Renal pelvis (tissue), 12 donors: Measurements from ENCODE around the gene MCL1. TPM values are rescaled to one million over a fixed set of nuclear protein-coding genes. Genes with fewer than 3 reads are reported as not detected.
"Not testable (repeated sequence)": the region's sequence is repeated elsewhere in the genome, so short reads cannot be mapped to it uniquely, and the experiment has no call there.

Experiments
- DNase-seq: peaks from one replicate; pipeline ENCODE4 v3.0.0-alpha.2; 2013
- long read RNA-seq, 16 experiments: transcript quantifications; one replicate each; lab custom pipeline, GENCODE V29; 2026
- polyA plus RNA-seq, 3 donors: library from polyadenylated mRNA; unstranded; fragments of 120-200 nt; gene quantifications; one replicate each; pipeline ENCODE4 v1.2.1, GENCODE V29; 2013; ENCODE audit not compliant: insufficient read length in 3 of 3

MCL1 gene
- 100 to 1,000 TPM; 149 to 153 (median 150) TPM for polyA plus RNA-seq
- long read RNA-seq, donor 1, transcript MCL1-202 (3 exons, 3,932 nt) = major isoform, 25 of 26 reads
- long read RNA-seq, donor 1, partial matches to known transcripts = 0 of 26 reads
- long read RNA-seq, donor 1, other reads (novel, unspliced or antisense) = 0 of 26 reads
- long read RNA-seq, donor 2, transcript MCL1-202 (3 exons, 3,932 nt) = major isoform, 22 of 28 reads
- long read RNA-seq, donor 2, partial matches to known transcripts = 0 of 28 reads
- long read RNA-seq, donor 2, other reads (novel, unspliced or antisense) = 0 of 28 reads
- long read RNA-seq, donor 3, transcript MCL1-202 (3 exons, 3,932 nt) = major isoform, 27 of 29 reads
- long read RNA-seq, donor 3, partial matches to known transcripts = 0 of 29 reads
- long read RNA-seq, donor 3, other reads (novel, unspliced or antisense) = 0 of 29 reads
- long read RNA-seq, donor 4, transcript MCL1-202 (3 exons, 3,932 nt) = major isoform, 28 of 31 reads
- long read RNA-seq, donor 4, partial matches to known transcripts = 0 of 31 reads
- long read RNA-seq, donor 4, other reads (novel, unspliced or antisense) = 0 of 31 reads
- long read RNA-seq, donor 5, transcript MCL1-202 (3 exons, 3,932 nt) = major isoform, 18 of 48 reads
- long read RNA-seq, donor 5, partial matches to known transcripts = 28 of 48 reads
- long read RNA-seq, donor 5, other reads (novel, unspliced or antisense) = 0 of 48 reads
- long read RNA-seq, donor 6, transcript MCL1-202 (3 exons, 3,932 nt) = major isoform, 17 of 21 reads
- long read RNA-seq, donor 6, partial matches to known transcripts = 0 of 21 reads
- long read RNA-seq, donor 6, other reads (novel, unspliced or antisense) = 0 of 21 reads
- long read RNA-seq, donor 7, transcript MCL1-202 (3 exons, 3,932 nt) = major isoform, 35 of 86 reads
- long read RNA-seq, donor 7, partial matches to known transcripts = 47 of 86 reads
- long read RNA-seq, donor 7, other reads (novel, unspliced or antisense) = 0 of 86 reads
- long read RNA-seq, donor 8, transcript MCL1-203 (2 exons, 1,099 nt) = minor isoform, 5 of 35 reads
- long read RNA-seq, donor 8, transcript MCL1-202 (3 exons, 3,932 nt) = major isoform, 28 of 35 reads
- long read RNA-seq, donor 8, partial matches to known transcripts = 0 of 35 reads
- long read RNA-seq, donor 8, other reads (novel, unspliced or antisense) = 0 of 35 reads
- long read RNA-seq, donor 9, transcript MCL1-202 (3 exons, 3,932 nt) = major isoform, 35 of 45 reads
- long read RNA-seq, donor 9, partial matches to known transcripts = 6 of 45 reads
- long read RNA-seq, donor 9, other reads (novel, unspliced or antisense) = 0 of 45 reads
- long read RNA-seq, donor 10, transcript MCL1-202 (3 exons, 3,932 nt) = major isoform, 14 of 15 reads
- long read RNA-seq, donor 10, partial matches to known transcripts = 0 of 15 reads
- long read RNA-seq, donor 10, other reads (novel, unspliced or antisense) = 0 of 15 reads
- long read RNA-seq, donor 11, transcript MCL1-202 (3 exons, 3,932 nt) = major isoform, 21 of 23 reads
- long read RNA-seq, donor 11, partial matches to known transcripts = 0 of 23 reads
- long read RNA-seq, donor 11, other reads (novel, unspliced or antisense) = 0 of 23 reads
- long read RNA-seq, donor 12, transcript MCL1-202 (3 exons, 3,932 nt) = major isoform, 29 of 32 reads
- long read RNA-seq, donor 12, partial matches to known transcripts = 0 of 32 reads
- long read RNA-seq, donor 12, other reads (novel, unspliced or antisense) = 0 of 32 reads
- long read RNA-seq, donor 13, transcript MCL1-202 (3 exons, 3,932 nt) = major isoform, 17 of 22 reads
- long read RNA-seq, donor 13, partial matches to known transcripts = 0 of 22 reads
- long read RNA-seq, donor 13, other reads (novel, unspliced or antisense) = 0 of 22 reads
- long read RNA-seq, donor 14 = 0 reads
- long read RNA-seq, donor 15, transcript MCL1-203 (2 exons, 1,099 nt) = minor isoform, 7 of 42 reads
- long read RNA-seq, donor 15, transcript MCL1-202 (3 exons, 3,932 nt) = major isoform, 35 of 42 reads
- long read RNA-seq, donor 15, partial matches to known transcripts = 0 of 42 reads
- long read RNA-seq, donor 15, other reads (novel, unspliced or antisense) = 0 of 42 reads
- long read RNA-seq, donor 16, transcript MCL1-202 (3 exons, 3,932 nt) = major isoform, 38 of 41 reads
- long read RNA-seq, donor 16, partial matches to known transcripts = 0 of 41 reads
- long read RNA-seq, donor 16, other reads (novel, unspliced or antisense) = 0 of 41 reads

DNA sequence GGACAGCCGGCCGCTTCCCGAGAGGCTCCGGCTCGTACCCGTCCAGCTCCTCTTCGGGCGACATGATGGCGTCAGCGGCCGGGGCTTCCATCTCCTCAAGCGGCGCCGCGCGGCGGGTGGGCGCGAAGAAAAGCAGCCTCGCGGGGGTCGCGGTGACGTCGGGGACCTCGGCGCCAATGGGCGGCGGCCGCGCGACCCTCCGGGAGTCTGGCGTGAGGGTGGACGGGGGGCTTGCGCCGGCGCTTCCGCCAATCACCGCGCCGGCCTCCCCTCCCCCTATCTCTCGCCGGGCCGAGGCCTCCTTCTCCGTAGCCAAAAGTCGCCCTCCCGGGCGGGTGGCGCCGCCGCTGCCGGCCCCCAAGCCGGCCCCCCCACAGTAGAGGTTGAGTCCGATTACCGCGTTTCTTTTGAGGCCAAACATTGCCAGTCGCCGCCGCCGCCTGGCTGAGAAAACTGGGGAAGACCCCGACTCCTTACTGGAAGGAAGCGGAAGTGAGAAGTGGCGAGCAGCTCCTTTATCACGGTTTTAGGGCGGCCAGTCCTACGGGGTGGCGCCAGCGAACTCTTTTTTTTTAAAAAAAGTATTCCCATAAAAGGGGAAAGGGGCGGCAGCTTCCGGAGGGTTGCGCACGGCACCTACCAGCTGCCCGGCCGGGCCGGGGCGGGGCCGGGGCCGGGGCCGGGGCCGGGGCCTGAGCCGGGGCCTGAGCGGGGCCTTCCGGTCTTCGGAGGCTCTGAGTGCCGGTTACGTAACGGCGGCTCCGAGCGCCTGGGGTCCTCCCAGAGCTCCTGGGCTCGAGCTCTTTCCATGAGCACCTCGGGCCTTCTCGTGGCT, at the start of gene MCL1:
Gene MCL1, minus strand, starts transcription at position 501 of the 835 bp plus-strand sequence. Its CDS starts 80 bp downstream, at position 421.
- DNase-seq = peak; percentile 96

DNA sequence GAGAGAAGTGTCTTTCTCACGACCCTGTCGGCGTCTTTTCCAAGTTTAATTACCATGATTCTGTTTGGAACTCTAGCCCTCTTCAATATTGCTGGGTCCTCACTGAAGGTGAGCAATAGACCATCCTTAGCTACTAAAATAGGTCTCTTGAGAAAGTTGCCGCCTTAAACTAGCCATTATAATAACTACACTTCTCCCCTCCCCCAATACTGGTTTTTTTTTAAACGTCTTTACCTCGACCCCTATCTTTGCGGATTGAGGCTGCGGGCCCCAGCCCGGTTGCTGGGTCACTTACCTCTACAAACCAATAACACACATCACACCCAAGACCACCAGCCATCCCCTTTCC, 49.3 kb upstream of the MCL1 start:
- no peak for DNase-seq

DNA sequence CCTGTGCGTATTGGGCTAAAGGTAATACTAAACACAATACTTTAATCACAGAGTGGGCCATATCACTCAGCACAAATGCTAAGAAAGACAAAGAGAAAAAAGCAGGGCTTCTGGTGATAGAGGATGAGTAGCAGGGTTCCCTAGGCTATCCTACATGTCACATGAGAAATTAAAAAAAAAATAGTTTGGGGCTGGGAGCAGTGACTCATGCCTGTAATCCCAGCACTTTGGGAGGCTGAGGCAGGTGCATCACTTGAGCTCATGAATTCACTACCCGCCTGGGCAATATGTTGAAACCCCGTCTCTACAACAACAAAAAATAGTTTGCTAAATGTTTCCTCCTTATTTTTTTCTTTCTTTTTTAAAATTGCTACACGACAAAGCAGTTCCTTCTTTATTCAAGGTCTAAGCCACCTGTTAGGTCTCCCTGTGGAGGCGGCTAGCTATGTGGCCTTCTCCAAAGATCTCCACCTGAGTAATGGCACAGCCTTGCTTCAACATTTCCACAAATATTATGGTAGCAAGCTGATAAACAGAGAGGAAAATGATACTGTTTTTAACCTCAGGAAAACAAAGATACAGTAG, 48.5 kb upstream of the MCL1 start:
- no peak for DNase-seq

DNA sequence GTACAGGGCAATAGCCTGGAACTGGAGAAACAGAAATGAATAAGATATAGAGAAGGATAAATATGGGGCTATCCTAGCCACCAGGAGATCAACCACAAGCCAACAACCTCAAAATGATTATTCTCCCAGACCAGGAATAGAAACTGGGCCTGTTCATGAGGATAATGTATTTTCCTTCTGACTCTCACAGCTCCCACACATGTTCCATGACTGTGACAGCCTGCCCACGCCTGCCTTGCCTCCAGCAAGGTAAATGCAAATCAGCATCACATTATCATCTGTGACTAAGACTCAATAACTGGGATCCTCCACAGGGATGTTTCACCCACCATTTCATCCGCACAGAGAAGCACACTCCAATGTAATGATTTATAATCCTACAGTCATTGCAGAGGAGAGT, 46.7 kb upstream of the MCL1 start:
- DNase-seq = no peak

DNA sequence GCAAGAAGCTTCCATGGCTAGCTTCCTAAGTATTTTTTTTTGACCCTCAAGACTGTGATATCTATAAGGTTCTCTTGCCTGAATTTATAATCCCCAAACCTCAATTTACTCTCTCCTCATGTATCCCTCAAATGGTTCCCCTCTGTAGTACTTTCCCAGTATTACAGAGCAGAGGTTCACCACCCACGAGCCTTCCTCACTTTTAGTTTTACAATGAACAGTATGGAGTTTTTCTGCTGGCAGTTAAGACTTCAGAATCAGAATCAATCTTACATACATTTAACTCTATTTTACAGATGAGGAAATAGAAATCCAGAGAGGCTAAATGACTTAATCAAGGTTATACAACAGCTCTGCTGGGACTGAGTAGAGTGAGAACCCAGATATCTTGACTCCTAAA, 45.1 kb upstream of the MCL1 start:
- not testable (repeated sequence) for DNase-seq

DNA sequence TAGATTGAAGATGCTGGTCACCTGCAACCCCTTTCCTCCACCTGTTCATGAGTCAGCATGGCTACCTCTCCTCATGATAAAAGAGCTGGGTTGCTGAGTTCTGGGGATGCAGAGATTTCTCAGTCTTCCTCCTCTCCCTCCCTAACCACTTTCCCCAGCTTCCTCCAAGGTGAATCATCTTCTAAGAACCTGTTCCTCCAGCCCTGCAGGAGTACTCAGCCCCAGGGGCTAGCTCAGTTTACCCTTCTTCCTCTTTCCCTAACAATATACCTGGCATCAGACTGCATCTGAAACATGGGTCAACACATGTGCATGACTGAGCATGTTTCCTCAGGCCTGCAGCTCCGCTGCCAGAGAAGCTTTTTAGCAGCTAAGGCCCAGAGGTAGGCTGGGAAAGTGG, 44.7 kb upstream of the MCL1 start:
- not testable (repeated sequence) for DNase-seq

DNA sequence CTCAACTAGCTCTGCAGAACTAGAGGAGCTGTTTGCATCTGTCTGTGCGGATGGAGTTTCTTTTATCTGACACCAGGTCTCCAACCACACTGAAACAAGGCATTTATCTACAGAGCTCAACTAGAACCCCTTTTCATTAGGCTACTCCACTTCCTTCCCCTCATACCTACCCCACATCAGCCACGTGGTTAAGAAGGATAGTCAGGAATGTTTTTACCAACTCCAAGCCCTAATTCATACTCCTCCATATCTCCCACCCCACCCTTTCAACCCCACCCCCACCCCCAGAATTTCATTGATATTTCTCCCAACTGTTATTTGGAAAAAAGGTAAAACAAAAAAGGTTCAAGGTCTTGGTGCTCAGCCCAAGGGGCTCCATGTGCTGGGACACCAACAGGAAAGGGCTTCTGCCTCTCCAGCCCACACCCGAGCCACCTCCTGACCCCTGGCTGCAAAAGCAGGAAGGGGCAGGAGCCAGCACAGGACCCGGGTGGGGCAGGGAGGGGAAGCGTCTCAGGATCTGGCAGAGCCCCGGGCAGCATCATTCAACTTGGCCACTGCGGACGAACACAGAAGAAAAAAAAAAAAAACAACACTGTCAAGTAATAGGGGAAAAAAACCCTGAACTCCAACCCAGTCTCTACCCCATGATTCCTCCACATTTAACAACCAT, 43.0 kb upstream of the MCL1 start:
- DNase-seq = no peak

DNA sequence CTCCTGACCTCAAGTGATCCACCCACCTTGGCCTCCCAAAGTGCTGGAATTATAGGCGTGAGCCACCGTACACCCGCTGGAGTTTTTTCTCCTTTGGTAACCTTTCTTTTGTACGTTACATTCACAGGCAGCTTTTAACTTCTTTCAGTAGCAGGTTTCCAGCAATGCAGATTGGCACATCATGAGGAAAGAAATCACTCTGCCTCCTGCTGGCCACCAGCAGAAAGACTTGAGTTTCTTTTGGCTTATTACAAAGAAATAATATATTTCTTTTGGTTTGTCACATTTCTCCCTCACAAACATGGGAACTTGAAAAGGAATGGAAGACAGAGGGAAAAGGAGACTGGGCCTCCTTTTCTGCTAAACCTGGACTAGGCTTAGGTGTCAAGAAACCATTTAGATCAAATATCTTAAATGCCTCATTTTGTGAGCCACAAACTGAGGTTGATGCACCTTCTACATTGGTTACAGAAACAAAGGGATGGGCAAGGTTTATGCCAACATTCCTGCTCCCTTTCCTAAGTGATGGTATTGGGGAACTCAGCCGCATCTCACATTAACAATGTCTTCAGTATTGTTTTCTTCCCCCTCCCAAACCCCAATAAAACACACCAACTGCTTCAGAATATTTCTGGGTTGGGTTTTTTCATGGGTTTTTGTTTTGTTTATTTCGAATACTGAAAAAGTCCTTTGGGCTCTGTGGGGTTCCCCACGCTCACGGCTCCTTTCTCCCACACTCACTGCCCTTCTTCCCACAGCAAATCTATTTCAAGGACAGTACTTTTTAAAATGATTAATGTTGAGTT, 42.3 kb upstream of the MCL1 start:
- DNase-seq = no peak

DNA sequence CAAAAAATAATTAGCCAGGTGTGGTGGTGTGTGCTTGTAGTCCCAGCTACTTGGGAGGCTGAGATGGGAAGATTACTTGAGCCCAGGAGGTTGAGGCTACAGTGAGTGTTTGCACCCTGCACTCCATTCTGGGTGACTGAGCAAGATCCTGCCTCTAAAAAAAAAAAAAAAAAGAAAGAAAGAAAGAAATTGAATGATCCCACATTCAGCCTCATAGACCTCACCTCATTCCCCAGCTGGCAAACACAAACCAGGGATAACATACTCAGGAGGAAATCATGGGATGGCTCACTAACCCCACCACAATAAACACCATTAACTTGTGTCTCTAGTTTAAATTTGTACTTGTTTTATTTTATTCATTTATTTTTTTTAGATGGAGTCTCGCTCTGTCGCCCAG, 41.5 kb upstream of the MCL1 start:
- DNase-seq = no peak

DNA sequence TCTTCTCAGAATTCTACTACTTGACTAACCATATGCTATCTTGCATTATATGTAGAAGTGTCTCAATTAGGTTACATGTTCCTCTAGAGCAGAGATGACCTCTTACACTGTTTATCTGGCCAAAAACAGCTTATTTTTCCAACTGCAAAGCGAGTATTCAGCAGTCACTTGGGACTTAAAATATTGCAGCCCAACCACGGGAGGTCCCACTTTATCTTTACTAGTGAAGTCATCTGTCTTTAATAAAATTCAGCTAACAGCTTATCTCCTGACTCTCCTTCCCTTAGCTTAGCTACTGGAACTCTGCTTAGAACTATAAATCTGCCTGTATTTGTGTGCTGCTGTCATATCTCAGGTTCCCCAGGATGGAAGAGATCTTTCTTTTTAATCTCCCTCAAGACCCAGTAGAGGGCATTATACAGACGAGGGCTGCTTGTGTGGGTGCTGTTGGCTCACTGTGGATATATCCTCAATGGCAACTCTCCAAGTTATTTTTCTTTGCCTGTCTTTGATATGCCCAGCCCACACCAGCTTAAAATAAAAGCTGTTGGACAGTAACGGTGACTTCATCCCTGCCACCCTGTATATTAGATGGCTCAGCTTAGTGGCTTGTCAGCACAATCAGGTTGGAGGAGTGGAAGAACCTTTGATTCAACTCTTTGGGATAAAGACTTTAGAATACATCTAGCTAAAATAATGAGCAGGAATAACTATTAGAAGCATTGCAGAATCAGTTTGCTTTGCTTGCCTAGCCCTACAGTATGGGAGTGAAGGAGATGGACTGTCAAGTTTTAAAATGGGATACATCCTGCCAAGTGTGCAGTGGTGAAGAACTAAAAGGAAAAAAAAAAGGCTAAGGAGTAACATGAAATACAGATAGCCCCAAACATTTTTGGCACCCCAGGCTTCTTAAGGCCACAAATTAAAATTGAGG, 40.4 kb upstream of the MCL1 start:
- DNase-seq = no peak

DNA sequence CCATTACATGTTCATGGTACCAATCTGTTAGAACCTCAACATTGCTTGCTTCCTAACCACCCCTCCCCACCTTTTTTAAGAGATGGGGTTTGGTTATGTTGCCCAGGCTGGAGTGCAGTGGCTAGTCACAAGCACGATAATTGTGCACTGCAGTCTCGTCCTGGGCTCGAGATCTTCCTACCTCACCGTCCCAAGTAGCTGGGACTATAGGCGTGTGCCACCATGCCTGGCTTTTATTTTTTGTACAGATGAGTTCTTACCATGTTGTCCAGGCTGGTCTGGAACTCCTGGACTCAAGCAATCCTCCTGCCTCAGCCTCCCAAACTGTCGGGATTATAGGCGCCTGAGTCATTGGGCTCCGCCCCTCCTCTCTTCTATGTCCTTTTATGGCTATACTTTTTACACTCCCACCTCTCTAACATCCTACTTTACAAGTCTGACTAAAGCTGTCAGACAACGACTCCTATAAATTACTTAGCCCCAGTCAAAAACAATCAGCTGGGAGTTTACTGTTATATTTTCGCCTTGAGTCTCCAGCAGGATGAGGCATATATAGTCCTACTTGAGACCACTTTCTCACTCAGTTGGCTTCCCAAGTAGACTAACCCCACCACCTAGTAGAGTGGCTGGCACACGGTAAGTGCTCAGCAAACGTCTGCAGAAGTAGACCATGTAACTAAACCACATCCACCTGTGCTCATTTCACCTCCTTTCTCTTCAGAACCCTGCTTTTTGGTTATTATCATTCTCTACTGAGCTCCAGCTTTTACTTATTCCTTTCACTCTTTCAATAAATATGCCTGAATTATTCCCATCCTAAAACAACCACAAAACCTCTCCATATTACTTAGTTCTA, 36.2 kb upstream of the MCL1 start:
- no peak for DNase-seq

DNA sequence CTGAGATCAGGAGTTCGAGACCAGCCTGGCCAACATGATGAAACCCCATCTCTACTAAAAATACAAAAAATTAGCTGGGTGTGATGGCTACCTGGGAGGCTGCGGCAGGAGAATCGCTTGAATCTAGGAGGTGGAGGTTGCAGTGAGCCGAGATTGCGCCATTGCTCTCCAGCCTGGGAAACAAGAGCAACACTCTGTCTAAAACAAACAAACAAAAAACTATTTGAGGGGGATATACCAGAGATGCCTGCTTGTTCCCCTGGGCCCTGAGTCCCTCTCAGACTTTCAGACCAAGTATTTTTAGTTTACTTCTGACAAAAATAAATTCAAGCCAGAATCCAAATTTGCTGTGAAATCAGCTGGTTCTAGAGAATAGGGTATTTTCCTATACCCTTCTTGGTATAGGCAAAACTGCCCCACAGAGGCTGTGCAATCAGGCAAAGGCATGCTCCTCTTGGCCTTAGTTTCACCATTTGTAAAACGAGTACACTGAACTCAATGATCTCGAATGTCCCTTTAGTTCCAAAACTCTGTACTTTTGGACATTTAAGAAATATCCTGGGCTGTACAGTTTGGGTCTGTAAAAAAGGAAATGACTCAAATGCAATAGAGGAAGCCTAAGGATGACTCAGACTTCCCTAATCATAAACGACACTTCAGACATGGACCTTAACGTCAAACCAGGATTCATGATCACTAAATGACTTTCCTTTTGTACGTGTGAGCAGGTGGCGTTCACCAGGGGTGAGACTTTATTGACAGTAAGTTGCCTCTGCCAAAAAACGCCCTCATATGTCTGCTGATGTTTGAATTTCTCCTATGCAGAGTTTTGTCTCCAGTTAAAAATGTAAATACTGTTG, 33.9 kb upstream of the MCL1 start:
- DNase-seq = no peak

DNA sequence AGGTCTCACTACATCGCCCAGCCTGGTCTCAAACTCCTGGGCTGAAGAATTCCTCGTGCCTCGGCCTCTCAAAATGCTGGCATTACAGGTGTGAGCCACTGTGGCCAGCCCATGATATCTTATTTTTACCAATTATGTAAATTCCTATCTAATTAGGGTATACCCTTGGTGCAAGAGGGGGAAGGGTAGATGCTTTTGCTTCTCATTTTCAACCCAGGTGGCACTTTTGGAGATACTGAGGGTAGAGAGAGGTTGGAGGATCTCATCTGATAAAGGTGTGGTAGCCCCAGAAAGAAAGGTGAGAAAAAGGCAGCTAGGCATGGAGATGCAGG, 32.6 kb upstream of the MCL1 start:
- DNase-seq = no peak

DNA sequence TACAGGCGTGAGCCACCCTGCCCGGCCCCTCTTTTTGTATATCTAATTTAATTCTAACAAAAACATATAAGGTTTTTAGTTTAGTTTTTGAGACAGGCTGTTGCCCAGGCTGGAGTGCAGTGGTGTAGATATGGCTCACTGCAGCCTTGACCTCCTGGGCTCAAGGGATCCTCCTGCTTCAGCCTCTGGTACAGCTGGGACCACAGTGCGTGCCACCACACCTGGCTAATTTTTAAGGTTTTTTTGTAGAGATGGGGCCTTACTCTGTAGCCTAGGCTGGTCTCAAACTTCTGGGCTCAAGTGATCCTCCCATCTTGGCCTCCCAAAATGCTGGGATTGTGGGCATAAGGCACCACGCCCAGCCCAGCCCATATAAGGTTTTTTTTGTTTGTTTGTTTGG, 31.2 kb upstream of the MCL1 start:
- DNase-seq = no peak
